Urinary bladder (tissue), 4 donors: ENCODE data around the gene HLA-DPA1. TPM values are rescaled to one million over a fixed set of nuclear protein-coding genes. Genes with fewer than 3 reads are reported as not detected.

Experiments
- DNase-seq: peaks from one replicate; pipeline ENCODE4 v3.0.0-alpha.2; 2015; ENCODE audit errors: extremely low spot score
- H3K27ac ChIP-seq: one replicate; pipeline ENCODE4 v1.5.1; 2013; ENCODE audit warnings: low read depth, mild to moderate bottlenecking, moderate library complexity
- H3K36me3 ChIP-seq: one replicate; pipeline ENCODE4 v1.6.1; 2013; ENCODE audit warnings: mild to moderate bottlenecking, moderate library complexity; ENCODE audit not compliant: insufficient read depth
- H3K4me1 ChIP-seq: one replicate; pipeline ENCODE4 v1.6.1; 2013; ENCODE audit warnings: mild to moderate bottlenecking, moderate library complexity; ENCODE audit not compliant: insufficient read depth
- H3K4me3 ChIP-seq: one replicate; pipeline ENCODE4 v1.5.1; 2013; ENCODE audit warnings: low read depth, low read length
- WGBS: extraction: QIAGEN DNeasy Blood & Tissue Kit; methylation state at CpG from one replicate; pipeline ENCODE4 v1.1.7; 2013; 5-methylcytosine and 5-hydroxymethylcytosine counted together
- polyA plus RNA-seq: library from polyadenylated mRNA; stranded (reverse); fragments of 200-250 nt; gene quantifications from one replicate; pipeline ENCODE4 v1.2.3, GENCODE V29; 2013
- total RNA-seq: library from RNA; depleted of rRNA; stranded (reverse); fragments of >200 nt; gene quantifications from one replicate; pipeline ENCODE4 v1.2.3, GENCODE V29; 2014
- donor health status: healthy with polysubstance abuse.
- donor health status: healthy.

Gene HLA-DPA1
- total and polyA plus RNA-seq, 2 donors: 25.4 to 51.6 TPM

- peak overlapping the region; percentile 38 for H3K4me3 ChIP-seq
- H3K27ac ChIP-seq: peak overlapping the region; percentile 75
- 10% methylated on average over 49 of the region's 49 CpGs for WGBS
Observed at GRCh38 chr6:33080127-33081089, 7.0 kb upstream of the HLA-DPA1 start.

GRCh38 chr6:33079580-33079979 is 6.1 kb upstream of the HLA-DPA1 start:
- Histone ChIP-seq H3K27ac (no peak overlapping the region), H3K36me3 (no peaks in the 10 kb centered on the region), H3K4me3 (no peak overlapping the region), H3K4me1 (no peaks in the 10 kb centered on the region)
- 81% methylated on average over 4 of the region's 4 CpGs for whole genome bisulfite sequencing
- no peak for DNase-seq

More at GRCh38 chr6:33080127-33081089, 7.0 kb upstream of the HLA-DPA1 start:
- no peaks in the 10 kb centered on the region for H3K4me1 ChIP-seq
- no peaks in the 10 kb centered on the region for H3K36me3 ChIP-seq
- DNase-seq: peak; percentile 28

GRCh38 chr6:33078919-33079521 is 5.6 kb upstream of the HLA-DPA1 start:
- Histone ChIP-seq H3K4me1 (no peaks in the 10 kb centered on the region), H3K36me3 (no peaks in the 10 kb centered on the region), H3K27ac (no peak overlapping the region), H3K4me3 (no peak overlapping the region)
- no peak for DNase-seq
- 66% methylated on average over 2 of the region's 2 CpGs for WGBS

DNA sequence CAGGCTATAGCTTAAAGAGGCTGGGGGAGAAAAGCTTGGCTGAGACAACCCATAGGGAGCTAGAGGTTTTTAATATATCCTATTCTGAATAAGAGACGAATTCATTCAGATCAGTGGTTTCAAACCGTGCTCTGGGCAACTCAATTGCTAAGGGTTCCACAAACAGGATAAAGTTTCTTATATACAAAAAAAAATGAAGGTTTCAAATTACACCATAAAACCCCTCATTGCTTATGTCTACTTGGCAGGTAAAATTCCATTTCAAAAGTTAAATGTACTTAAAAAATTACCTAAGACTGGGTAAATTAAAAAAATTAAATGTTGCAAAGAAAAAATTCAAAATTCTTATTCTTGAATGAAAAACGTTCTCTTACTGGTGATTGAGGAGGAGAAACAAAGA is 5.0 kb upstream of the HLA-DPA1 start:
- Histone ChIP-seq H3K36me3 (no peaks in the 10 kb centered on the region), H3K27ac (no peak overlapping the region), H3K4me3 (no peak overlapping the region), H3K4me1 (no peaks in the 10 kb centered on the region)
- WGBS: 58% methylated on average over 3 of the region's 3 CpGs
- DNase-seq: no peak

- no peak for DNase-seq
- Histone ChIP-seq H3K4me1 (no peaks in the 10 kb centered on the region), H3K36me3 (no peaks in the 10 kb centered on the region), H3K27ac (no peak overlapping the region), H3K4me3 (no peak overlapping the region)
- WGBS: 46% methylated on average over 5 of the region's 5 CpGs
Observed at GRCh38 chr6:33077908-33078307, 4.5 kb upstream of the HLA-DPA1 start.

GRCh38 chr6:33076406-33076934 is 3.0 kb upstream of the HLA-DPA1 start:
- Histone ChIP-seq H3K4me3 (peak overlapping the region; percentile 7), H3K36me3 (no peaks in the 10 kb centered on the region), H3K27ac (no peak overlapping the region), H3K4me1 (no peaks in the 10 kb centered on the region)
- DNase-seq: no peak
- 76% methylated on average over 3 of the region's 3 CpGs for whole genome bisulfite sequencing

DNA sequence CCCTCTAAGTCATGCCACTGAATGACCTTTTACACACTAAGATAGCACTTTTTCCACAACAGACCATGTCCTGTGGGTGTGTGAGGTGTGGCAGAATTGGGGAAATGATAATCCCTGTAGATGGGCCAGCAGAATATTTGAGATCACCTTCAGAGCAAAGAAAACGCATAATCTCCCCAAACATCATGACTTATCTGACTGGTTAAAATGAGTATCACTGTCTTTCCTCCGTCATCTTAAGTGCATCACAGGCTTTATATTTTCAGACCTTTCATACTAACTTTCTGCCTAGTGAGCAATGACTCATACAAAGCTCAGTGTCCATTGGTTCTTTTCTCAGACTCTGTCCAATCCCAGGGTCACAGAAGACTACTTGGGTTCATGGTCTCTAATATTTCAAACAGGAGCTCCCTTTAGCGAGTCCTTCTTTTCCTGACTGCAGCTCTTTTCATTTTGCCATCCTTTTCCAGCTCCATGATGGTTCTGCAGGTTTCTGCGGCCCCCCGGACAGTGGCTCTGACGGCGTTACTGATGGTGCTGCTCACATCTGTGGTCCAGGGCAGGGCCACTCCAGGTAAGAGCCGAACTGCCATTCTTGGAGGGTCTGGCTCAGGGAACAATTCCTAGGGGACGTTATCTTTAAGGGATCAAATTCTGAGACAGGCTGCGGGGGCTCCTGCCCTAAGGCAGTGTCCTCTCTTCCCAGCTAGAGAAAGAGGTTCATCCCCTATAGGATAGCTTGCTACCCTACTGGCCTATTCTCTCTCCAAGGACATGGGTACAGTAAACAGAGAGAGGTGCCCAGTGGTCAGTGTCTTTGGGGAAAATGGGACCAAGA is 2.3 kb upstream of the HLA-DPA1 start, which contains the start of gene HLA-DPB1:
HLA-DPB1 (plus strand) TSS at position 423 of the 838 bp plus-strand sequence; CDS start at position 475, 52 bp downstream.
- Histone ChIP-seq H3K36me3 (no peaks in the 10 kb centered on the region), H3K27ac (no peak within 1 kb of the TSS), H3K4me1 (no peaks in the 10 kb centered on the region), H3K4me3 (peak within 1 kb of the TSS; percentile 7)
- 57% methylated on average over 10 of the region's 10 CpGs for WGBS
- DNase-seq: no peak

DNA sequence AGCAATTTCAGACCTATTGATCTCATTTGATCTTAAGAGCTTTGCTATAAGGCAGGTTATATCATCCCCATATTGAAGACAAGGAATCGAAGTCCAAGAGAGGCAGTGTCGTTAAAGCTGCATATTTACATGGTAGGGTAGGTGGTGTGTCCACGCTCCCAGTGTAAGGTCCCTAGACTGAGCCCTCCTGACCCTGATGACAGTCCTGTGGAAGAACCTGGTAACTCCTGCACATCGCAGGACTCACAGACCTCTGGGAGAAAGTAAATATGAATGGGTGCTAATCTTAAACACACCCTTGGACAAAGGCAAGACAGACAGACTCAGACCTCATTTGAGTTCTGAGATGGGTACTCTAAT is 1.7 kb upstream of the HLA-DPA1 start:
- no peak overlapping the region for H3K27ac ChIP-seq
- no peak for DNase-seq
- 84% methylated on average over 4 of the region's 4 CpGs for WGBS
- no peaks in the 10 kb centered on the region for H3K36me3 ChIP-seq
- no peak overlapping the region for H3K4me3 ChIP-seq
- H3K4me1 ChIP-seq: no peaks in the 10 kb centered on the region

DNA sequence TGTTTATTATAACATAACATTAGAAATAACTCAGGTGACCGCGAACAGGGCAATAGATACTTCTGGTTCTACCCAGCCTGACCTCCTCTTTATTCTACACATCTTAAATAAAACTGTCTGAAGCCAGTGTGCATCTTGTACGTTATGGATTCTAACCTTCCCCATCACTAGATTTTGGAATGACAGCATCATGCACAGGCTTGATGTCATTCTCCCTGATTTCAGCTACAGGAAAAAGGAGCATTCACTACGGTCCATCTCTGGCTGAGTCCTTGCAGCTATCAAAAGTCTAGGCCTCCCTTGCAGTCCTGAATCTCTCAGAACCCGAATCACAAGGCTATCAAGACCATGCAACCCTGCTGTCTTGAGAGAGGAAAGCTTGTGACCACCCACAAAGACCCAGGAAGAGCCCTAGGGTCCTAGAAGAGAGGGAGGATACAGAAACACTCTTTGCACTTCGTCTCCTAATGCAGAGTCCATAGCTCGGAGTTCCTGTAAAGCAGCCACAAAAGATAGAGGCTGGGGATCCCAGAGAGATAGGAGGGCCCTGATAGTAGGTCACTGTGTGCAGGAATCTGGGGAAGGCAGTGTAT is 845 bp downstream of the HLA-DPA1 start:
- H3K36me3 ChIP-seq: no peaks in the 10 kb centered on the region
- WGBS: 57% methylated on average over 7 of the region's 7 CpGs

GRCh38 chr6:33071569-33071968 is 1.9 kb downstream of the HLA-DPA1 start:
- DNase-seq: no peak
- 66% methylated on average over 6 of the region's 6 CpGs for WGBS
- no peaks in the 10 kb centered on the region for H3K4me1 ChIP-seq
- no peak overlapping the region for H3K4me3 ChIP-seq
- no peak overlapping the region for H3K27ac ChIP-seq
- no peaks in the 10 kb centered on the region for H3K36me3 ChIP-seq

More for the DNA sequence above, 845 bp downstream of the HLA-DPA1 start:
- no peaks in the 10 kb centered on the region for H3K4me1 ChIP-seq
- no peak overlapping the region for H3K27ac ChIP-seq
- DNase-seq: no peak
- H3K4me3 ChIP-seq: peak overlapping the region; percentile 8

DNA sequence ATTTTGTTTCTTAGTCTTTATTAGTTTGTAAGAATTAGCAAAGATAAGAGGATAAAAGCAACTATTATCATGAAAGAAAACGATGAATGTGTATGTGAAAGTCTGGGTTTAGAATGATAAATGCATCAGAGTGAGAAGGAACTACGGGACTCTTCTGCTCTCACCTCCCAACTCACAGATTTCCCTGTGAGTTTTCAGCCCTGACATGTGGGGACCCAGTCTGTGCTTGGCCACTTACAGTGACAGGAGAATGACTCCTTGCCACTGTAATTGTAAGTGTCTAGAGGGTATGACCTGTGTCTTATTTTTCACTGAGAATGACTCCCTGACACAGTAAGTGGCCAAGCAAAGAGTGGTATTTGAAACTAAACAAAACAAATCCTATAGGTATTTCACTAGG is 2.5 kb downstream of the HLA-DPA1 start:
- no peaks in the 10 kb centered on the region for H3K4me1 ChIP-seq
- DNase-seq: no peak
- H3K4me3 ChIP-seq: no peak overlapping the region
- no peaks in the 10 kb centered on the region for H3K36me3 ChIP-seq
- H3K27ac ChIP-seq: no peak overlapping the region
- 0% methylated on average over 2 of the region's 2 CpGs for WGBS

GRCh38 chr6:33069021-33069738 is 4.3 kb downstream of the HLA-DPA1 start:
- Histone ChIP-seq H3K27ac (no peak overlapping the region), H3K4me1 (no peaks in the 10 kb centered on the region), H3K36me3 (no peaks in the 10 kb centered on the region), H3K4me3 (no peak overlapping the region)
- DNase-seq: no peak
- WGBS: 48% methylated on average over 10 of the region's 10 CpGs
